Stimulated activated CD8-positive, alpha-beta memory T cell treated with anti-CD3 and anti-CD28 coated beads, Interleukin-4, amount 100 ng/mL, for 48 hours (primary cell): ENCODE results near the gene PIWIL4.

Experiments
- DNase-seq: peaks from one replicate; pipeline ENCODE4 v3.0.0-alpha.2; 2020

The PIWIL4 gene

GRCh38 chr11:94567181-94567670, at the start of gene PIWIL4:
TSS of gene PIWIL4 (plus strand) at chr11:94567368. CDS start at chr11:94567519, 151 bp downstream.
- DNase-seq, result no peak

GRCh38 chr11:94518300-94518699, 48.9 kb upstream of the PIWIL4 start:
- no peak for DNase-seq

GRCh38 chr11:94519478-94520084, 47.6 kb upstream of the PIWIL4 start:
- DNase-seq, result no peak

GRCh38 chr11:94521684-94522083, 45.5 kb upstream of the PIWIL4 start:
- DNase-seq, result no peak

- DNase-seq, result no peak
Observed at GRCh38 chr11:94524341-94524740, 42.8 kb upstream of the PIWIL4 start.

GRCh38 chr11:94525546-94526324, 41.4 kb upstream of the PIWIL4 start:
- DNase-seq, result no peak

- DNase-seq, result no peak
Observed at GRCh38 chr11:94526645-94527438, 40.3 kb upstream of the PIWIL4 start.

GRCh38 chr11:94528551-94528950, 38.6 kb upstream of the PIWIL4 start:
- DNase-seq, result no peak

- DNase-seq, result no peak
Observed at GRCh38 chr11:94532211-94532610, 35.0 kb upstream of the PIWIL4 start.

GRCh38 chr11:94533206-94533605, 34.0 kb upstream of the PIWIL4 start:
- no peak for DNase-seq

GRCh38 chr11:94533696-94534630, 33.2 kb upstream of the PIWIL4 start:
- DNase-seq, result no peak

- no peak for DNase-seq
Observed at GRCh38 chr11:94536386-94536785, 30.8 kb upstream of the PIWIL4 start.

GRCh38 chr11:94537031-94537600, 30.1 kb upstream of the PIWIL4 start:
- DNase-seq, result no peak

- DNase-seq, result no peak
Observed at GRCh38 chr11:94539420-94539819, 27.7 kb upstream of the PIWIL4 start.

GRCh38 chr11:94543695-94544645, 23.2 kb upstream of the PIWIL4 start, which contains the start of gene FUT4:
TSS of gene FUT4 (plus strand) at chr11:94543921. CDS start at chr11:94544134, 213 bp downstream.
- peak; percentile 84 for DNase-seq

GRCh38 chr11:94544646-94545263, 22.4 kb upstream of the PIWIL4 start:
- no peak for DNase-seq

GRCh38 chr11:94545264-94546161, 21.7 kb upstream of the PIWIL4 start:
- no peak for DNase-seq

- no peak for DNase-seq
Observed at GRCh38 chr11:94546162-94546470, 21.1 kb upstream of the PIWIL4 start.

GRCh38 chr11:94546886-94547285, 20.3 kb upstream of the PIWIL4 start:
- DNase-seq, result no peak
